ENCODE results near the gene EFL1.
A peak's percentile ranks its signal among the peaks of the same experiment; 100 is the strongest.
"Not testable (repeated sequence)": the region's sequence is repeated elsewhere in the genome, so short reads cannot be mapped to it uniquely, and the experiment has no call there.

Gene EFL1

GRCh38 chr15:82275410-82275809, 12.9 kb upstream of the EFL1 start:
- DNase-seq = no peak

GRCh38 chr15:82272154-82272553, 9.6 kb upstream of the EFL1 start:
- DNase-seq = no peak

DNA sequence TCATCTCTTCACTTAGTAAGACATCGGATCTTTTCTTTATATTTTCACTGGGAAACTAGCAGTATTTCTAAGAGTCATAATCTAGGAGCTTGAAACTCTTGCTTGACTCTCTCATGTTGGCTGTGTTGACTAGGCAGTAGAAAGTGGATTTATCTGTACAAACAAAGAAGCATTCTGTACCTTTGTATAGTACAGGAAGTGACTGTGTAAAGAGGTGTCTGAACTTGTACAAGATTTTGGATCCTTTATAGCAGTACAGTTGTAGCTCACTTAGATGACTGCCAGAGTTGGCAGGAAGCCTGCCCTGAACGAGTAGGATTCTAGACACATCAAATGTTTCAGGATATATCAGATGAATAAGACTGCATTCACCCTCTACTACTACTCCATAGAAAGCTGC, 5.9 kb upstream of the EFL1 start:
- not testable (repeated sequence) for DNase-seq

DNA sequence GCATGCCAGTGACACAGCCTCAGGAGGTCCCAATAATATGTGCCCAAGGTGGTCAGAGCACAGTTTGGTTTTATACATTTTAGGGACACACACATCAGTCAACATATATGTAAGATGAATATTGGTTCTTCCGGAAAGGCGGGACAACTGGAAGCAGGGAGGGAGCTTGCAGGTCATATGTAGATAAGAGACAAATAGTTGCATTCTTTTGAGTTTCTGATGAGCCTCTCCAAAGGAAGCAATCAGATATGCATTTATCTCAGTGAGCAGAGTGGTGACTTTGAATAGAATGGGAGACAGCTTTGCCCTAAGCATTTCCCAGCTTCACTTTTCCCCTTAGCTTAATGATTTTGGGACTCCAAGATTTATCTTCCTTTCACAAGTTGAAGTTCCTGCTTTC, 4.6 kb upstream of the EFL1 start:
- DNase-seq = not testable (repeated sequence)

- DNase-seq = no peak
Measured at GRCh38 chr15:82263350-82263749, 816 bp upstream of the EFL1 start.

DNA sequence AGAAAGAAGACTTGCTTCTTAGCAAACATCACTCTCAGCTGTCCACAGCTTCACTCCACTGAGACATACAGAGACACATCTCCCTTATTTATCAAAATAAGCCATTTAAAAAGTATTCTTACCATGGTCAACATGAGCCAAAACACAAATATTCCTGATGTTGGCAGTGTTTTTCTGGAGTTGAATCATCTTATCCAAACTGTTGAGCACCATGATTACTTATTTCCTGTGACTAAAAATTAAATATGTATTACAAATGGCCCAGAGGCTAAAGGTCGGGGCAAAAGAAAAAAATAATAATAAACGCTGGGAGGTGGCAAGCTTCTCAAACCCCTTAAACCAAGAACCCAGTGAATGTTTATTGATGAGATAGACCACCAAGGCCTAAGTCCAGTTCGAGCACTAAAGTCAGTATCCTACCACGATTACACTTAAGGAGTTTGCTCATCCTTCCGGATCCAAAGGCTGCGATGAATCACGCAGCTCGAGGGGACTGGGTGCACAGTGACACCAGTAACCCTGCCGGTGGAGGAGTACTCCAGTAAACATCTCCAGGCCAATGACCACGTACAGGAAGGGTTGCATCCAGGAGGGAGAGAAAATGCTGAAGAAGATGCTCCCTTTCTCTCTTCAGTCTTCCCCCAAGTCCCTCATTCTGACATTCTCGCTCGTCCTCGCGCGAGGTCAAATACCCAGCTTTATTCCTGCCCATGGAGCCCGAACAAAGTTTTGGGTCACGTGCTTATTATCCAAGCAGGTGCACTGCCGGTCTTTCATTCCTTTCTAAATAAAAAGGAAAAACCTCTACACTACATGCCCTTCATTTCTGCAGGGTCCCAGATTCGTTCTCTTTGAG, 740 bp downstream of the EFL1 start:
- peak; percentile 19 for DNase-seq

- not testable (repeated sequence) for DNase-seq
Measured at GRCh38 chr15:82248261-82248660, 14.3 kb downstream of the EFL1 start.

DNA sequence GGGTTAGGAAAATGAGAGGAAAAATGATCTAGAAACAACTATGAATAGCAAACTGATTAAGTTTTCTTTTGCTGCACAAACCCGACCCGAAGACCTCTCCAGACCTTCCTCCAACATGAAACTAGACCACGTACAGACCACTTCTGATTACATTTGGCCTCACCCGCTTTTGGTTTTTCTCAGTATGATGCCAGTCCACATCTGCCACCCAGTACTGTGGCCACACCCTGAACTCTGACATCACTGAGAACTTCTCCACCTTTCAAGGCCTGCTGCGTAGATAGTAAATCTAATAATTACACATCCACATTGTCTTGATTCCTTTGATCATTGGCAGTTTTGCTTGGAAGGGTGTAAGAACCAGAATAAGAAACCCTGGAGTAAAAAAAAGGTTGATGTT, 16.6 kb downstream of the EFL1 start:
- DNase-seq = not testable (repeated sequence)

- DNase-seq = not testable (repeated sequence)
Measured at GRCh38 chr15:82243644-82244043, 18.9 kb downstream of the EFL1 start.

DNA sequence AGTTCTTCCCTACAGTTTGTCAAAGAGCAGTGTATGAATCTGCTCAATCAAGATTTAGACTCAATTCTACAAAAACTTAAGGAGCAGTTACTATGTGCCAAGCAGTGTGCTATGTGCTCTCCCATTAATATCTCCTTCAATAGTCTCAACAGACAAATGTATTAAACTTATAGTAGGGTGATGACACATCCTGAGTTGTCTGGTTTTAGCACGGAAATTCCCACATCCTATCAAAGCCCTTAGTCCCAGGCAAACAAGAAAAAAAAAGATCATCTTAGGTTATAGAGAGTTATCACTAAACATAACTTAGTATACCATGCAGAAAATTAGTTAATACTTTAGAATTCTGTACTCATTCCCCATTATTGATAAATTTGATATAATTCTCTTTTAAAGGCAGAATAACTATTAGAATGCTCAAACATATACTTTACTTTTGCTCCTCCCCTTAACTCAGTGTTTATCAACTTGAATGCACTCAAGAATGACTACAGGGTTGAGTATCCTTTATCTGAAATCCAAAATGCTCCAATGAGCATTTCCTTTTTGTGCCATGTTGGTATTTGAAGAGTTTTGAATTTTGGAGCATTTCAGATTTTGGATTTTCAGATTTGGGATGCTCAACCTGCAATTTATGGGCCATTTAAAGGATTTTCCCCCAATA, 20.6 kb downstream of the EFL1 start:
- not testable (repeated sequence) for DNase-seq

DNA sequence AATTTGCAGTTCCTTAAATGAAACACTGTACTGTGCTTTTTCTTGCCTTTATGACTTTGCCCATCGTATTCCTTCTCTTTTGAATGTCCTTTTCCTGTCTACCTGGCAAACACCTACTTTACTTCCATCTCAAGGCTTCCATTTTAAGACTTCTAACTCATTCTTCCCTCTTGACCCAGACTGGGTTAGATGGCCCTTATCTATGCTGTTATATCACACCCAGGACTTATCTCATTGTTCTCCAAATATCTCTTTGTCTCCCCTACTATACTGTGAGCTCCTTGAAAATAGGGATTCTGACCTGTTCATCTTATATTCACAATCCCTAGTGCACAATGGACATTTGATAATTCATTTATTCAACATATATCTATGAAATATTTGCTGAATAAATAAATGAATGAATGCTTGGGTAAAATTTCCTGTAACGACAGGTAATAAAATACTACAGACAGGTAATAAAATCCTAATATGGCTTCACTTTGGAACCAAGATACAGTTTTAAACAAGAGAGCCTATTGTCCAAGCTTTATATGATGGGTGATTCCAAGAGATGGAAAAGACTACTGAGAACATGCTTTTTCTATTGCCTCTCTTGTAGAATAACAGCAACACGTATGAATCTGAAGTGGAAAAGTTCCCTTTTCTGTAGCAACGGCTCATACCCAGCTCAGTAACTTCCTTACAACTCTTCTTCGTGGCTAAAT, 22.7 kb downstream of the EFL1 start:
- DNase-seq = no peak

- not testable (repeated sequence) for DNase-seq
Measured at GRCh38 chr15:82237944-82238534, 24.5 kb downstream of the EFL1 start.

DNA sequence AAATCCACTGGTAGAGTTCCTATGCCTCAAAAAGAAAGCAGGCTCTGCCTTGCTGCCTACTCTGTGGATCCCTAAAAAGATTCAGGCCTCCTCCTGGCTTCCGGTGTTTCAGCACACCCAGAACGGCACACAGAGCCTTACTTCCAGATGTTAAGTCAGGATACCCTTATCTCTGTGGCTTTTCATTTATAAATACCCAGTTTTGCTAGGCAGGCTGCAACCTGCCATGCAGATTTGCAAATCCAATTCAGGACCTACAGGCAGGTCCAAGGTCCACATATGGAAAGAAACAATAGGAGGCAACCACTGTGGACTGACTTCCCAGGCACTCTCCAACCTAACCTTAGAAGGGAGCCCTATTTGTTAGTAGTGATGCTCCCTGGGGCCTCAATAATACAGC, 30.7 kb downstream of the EFL1 start:
- no peak for DNase-seq

DNA sequence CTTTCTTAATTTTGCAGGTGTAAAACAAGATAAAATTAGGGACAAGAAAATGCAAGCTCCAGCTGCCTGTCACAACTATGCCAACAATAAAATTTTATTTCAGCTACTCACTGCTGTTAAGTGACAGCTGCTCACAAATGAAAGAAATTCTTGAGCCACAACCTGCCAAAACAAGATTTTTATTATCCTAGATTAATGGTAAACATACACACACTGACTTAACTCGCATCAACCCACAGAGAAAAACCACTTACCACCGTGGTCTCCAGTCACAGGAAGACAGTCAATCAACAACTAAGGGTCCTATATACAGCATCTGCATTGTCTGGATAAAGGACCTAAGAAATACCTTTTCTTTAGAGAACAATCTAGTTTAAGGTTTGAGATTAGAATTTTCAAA, 31.3 kb downstream of the EFL1 start:
- no peak for DNase-seq

- no peak for DNase-seq
Measured at GRCh38 chr15:82228750-82229149, 33.8 kb downstream of the EFL1 start.

DNA sequence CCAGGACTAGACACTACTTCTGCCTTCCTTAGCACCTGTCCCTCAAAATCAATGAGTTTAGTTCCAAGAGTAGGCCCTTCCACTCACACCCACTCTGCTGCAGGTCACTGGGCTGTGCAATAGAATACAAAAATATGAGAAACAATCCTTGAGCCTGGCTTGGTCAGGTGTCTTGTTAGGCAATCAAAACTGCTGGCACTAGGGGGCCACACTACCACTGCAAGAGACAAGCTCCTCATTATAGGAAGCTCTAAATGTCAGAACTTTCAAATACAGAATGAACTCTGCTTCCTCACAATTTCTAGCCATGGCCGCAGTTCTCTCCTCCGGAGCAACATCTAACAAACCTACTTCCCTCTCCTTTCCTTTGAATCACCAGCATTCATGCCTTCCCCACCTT, 41.0 kb downstream of the EFL1 start:
- peak; percentile 21 for DNase-seq

DNA sequence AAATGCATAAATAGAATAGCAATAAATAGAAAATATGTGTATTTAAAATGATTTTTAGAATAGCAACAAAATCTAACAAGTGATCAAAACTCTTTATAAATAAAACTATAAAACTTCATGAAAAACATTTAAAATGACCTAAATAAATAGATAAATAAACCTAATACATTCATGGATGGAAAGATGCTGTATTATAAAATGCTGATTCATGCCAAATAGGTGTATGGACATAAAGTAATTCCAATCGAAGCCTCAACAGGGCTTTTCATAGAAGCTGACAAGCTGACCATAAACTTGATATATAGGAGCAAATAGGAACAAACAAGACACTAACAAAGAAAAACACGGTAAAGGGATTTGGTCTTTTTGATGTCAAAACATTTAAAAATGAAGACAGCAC, 46.4 kb downstream of the EFL1 start:
- DNase-seq = not testable (repeated sequence)

- DNase-seq = not testable (repeated sequence)
Measured at GRCh38 chr15:82212201-82212600, 50.3 kb downstream of the EFL1 start.

GRCh38 chr15:82210066-82210597, 52.4 kb downstream of the EFL1 start:
- not testable (repeated sequence) for DNase-seq

- not testable (repeated sequence) for DNase-seq
Measured at GRCh38 chr15:82204575-82204974, 58.0 kb downstream of the EFL1 start.

GRCh38 chr15:82197733-82198594, 64.6 kb downstream of the EFL1 start:
- peak; percentile 23 for DNase-seq

- DNase-seq = no peak
Measured at GRCh38 chr15:82196353-82196752, 66.2 kb downstream of the EFL1 start.

Data from CD4-positive, alpha-beta T cell treated with Interleukin-15 for 1 hour (primary cell).